SW480 (cell line): ENCODE data around the gene ARHGEF16.

Source experiments
- DNase-seq: peaks from one replicate; pipeline ENCODE4 v3.0.0-alpha.2; 2016; ENCODE audit warnings: low spot score

The ARHGEF16 gene

DNA sequence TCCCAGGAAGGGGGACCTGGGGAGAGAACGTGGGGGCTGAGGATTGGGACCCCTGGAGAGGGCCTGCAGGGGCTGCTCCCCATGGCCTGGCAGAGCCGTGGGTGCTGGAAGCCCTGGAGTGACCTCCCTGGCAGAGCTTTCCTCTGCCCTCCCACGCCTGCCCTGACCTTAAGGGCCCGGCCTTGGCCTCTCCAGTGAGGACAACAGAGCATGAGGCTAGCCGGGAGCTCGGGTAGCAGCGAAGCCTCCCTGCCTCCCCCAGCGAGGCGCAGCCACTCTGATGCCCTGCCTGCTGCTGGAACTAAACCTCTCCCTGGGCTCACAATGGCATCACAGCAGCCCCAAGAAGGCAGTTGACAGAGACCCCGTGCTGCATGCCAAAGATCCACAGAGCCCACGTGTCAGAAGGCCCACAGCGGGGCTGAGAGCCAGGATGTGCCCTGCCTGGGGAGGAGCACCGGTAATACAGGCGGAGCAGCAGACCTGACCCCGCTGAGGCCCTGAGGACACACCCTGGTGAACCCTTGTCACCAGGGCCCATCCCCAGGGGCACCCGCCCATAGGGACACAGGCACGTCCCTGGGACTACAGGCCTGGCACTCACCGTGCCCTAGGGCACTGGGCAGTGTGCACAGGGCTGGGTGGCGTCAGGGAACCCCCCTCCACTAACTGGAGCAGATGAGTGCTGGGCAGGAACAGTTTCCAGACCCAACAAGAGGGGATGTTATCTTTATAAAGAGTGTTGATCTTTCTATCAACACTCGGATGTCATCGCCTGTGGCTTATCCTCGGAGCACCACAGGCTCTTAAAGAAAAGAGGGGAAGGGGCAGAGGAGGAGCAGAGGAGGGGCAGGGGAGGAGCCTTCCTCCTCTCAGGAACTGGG is 48.4 kb downstream of the ARHGEF16 start:
- no peak for DNase-seq

DNA sequence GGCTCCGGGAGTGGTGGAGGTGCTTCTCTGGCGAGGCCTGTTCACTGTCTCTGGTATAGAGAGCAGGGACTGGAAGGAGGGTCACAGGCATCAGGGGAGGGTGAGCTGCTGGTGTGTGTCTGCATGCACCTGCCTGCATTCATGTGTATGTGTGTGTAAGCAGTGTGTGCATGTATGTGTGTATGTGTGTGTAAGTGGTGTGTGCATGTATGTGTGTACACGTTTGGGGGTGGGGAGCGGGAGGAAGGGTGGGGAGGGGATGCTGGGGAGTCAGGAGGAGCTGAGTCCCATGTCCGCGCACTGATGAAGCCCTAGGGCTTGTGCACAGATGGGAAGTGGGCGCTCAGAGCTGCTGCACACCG is 49.0 kb downstream of the ARHGEF16 start:
- DNase-seq: no peak

DNA sequence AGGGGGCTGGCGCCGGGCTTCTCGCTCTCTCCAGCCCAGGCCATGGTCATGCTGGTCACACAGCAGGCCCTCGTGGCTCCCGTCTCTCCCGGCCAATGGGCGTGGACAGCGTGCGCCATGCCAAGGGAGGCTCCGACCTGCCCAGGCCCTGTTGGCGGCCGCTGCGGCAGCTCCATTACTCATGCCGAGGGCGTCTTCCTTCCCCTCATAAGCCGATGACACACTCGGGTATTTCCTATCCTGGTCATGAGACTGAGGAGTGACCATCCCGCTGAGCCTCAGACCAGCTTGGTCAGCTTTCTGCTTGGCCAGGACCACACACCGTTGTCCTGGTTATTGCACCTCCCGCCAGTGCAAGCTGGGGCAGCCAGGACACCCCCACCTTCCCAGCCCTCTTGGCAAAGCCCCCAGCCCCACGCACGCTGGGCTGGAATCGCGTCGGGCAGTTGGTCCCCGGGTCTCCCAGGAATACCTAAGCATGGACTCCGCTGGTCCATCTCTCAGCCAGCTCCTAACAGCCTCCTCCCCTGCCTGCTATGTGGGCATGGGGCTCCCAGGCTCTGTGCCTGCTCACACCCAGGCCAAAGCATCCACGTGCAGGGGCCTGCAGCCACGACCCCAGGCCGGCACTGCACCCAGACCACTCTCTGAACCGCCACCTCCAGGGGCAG is 49.8 kb downstream of the ARHGEF16 start:
- DNase-seq: peak; percentile 62

DNA sequence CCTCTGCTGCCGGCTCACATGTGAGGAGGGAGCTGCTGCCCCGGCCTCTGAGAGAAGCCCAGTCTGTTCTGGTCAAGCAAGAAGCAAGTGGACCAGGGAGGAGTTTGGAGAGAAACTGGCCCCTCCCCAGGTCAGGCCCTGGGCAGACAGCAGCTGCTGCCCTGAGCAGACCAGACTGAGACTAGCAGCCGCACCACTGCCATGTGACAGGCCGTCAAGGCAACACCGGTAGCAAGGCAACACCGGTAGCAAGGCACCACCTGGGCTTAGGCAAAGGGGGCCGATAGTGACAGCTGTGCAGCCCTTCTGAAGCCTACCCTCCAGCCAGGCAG is 50.3 kb downstream of the ARHGEF16 start:
- DNase-seq: no peak

DNA sequence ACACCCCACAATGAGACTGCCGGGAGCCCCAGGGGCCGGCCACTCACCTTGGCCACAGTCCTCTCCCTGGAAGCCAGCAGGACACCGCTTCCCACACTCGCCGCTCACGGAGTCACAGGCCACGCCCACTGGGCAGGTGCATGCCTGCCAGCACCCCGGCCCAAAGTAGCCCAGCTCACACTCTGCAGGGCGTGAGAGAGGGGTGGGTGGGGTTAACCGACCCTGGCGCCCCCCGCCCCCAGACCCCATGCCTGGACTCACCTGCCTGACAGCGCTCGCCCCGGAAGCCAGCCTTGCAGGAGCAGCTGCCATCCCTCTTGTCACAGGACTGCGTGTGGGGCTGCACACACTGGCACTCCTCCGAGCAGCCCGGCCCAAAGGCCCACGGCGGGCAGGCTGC is 50.7 kb downstream of the ARHGEF16 start:
- no peak for DNase-seq

DNA sequence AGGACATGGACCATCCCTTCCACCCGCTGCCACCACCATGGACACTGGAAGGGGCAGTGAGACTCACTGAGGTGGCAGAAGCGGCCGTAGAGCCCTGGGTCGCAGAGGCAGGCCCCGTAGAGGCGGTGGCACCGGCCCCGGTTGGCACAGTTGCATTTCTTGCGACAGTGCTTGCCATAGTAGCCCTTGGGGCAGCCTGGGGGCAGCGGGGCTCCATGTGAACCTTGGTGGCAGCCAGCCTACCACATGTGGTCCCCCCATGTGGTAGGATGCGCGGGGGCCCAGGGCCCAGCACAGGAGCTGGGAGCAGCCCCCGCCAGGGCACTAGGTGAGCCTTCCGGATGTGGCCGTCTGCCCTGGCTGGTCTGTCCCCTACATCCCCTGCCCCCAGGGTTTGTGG is 51.6 kb downstream of the ARHGEF16 start:
- no peak for DNase-seq

DNA sequence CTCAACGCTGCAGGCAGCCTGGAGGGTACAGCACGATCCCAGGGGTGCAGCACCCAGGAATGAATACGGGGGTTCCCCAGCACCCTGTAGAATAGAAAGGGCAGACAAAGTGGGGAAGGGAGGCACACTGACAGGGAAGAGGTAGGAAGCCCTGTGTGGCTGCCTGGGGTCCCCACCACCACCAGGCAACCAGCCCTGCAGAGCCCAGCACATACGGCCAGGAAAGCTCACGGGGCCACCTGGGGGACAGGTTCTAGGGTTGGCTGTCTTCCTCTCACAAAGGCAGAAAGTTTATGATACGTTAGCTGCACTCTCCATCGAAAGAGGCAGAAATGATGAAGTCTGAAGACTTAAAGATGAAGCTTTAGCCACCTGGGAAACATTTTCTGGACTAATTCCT is 52.5 kb downstream of the ARHGEF16 start:
- no peak for DNase-seq

DNA sequence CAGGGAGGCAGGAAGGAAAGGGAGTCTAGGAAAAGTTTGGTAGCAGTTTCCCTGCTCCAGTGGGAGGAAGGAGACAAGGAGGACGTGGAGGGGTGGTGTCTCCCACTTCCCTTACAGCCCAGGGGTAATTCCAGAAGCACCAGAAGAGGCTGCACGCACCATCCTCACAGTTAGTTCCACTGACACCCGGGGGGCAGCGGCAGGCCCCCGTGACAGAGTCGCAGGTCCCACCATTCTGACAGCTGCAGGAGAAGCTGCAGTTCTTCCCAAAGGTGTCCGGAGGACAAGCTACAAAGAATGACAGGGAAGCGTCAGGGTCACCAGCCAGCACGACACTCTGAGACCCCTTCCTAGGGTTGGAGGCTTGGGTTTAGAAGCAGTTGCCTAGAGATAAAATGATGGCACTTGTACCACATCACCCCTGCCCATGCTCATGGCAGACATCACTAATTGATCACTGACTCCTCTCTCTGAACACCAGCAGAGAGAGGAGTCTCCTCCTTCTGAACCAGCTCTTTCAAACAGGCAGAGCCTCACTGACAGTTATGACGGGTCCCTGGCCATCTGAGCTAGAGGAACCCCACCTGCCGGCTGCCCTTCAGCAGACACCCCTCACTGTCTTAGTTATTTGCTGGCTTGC is 53.3 kb downstream of the ARHGEF16 start:
- no peak for DNase-seq

DNA sequence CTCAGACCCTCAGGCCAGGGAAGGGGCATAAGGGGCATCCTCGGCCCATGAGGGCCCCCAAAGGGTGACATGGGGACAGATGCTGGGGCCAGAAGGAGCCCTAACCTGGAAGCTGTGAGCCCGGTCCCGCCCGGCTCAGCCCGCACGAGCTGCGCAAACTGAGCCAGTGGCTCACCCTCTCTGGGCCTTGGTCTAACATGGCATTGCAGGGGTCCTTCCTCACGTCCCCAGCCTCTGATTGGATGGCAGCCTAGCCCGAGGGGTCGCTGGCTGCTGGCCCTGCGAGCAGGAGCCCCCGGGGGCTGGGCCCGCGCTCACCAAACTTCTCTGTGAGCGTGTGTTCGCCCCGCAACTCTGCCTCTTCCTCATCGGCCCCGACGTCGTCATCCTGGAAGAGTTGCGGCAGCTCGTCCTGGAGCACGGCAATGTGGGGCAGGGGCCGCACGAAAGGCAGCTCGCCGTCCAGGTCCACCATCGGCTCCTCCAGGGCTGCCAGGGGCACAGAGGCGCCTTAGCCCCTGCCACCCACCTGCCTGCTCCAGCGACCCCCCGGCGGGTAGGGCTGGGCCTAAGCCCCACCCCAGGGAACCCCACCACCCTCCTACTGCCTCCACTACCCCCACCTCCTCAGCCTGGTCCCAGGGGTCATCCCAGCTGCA is 54.4 kb downstream of the ARHGEF16 start:
- DNase-seq: no peak

DNA sequence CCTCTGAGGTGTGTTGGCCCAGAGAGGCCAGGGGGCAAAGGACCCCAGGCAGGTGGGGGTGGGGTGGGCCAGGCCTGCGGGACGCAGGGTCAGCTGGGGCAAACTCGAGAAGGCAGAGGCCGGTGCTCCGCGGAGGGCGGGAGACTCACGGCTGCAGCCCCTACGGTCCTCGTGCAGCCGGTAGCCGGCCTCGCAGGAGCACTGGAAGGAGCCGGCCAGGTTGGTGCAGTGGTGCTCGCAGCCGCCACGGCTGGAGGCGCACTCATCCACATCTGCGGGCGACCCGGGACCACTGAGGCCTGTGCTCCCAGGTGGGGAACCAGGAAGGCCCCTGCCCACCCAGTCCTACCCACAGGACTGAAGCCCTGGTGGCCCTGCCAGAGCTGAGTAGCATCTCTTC is 55.3 kb downstream of the ARHGEF16 start:
- no peak for DNase-seq

DNA sequence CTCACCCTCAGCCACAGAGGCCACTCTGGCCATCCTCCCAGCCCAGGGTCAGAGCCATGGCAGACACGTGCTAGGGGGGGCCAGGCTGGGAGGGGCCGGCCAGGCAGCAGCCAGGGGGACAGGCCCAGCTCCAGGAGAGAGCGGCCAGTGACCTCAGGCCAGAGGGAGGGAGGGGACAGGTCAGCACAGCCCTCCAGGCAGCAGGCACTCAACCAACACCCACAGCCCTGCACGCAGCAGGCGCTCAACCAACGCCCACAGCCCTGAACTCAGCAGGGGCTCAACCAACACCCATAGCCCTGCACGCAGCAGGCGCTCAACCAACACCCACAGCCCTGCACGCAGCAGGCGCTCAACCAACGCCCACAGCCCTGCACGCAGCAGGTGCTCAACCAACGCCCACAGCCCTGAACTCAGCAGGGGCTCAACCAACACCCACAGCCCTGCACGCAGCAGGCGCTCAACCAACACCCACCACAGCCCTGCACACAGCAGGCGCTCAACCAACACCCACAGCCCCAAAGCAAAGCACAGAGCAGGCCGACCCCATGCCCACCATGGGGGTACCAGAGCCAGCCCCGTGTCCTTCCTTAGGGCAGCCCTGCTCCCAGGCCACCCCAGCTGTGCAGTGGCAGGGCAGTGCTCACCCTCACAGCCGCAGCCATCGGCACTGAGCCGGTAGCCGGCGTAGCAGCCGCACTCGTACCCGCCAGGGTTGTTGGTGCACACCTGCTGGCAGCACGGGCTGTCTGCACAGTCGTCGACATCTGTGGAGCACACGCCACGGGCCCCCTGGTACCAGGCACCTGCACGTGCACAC is 55.9 kb downstream of the ARHGEF16 start:
- DNase-seq: no peak

DNA sequence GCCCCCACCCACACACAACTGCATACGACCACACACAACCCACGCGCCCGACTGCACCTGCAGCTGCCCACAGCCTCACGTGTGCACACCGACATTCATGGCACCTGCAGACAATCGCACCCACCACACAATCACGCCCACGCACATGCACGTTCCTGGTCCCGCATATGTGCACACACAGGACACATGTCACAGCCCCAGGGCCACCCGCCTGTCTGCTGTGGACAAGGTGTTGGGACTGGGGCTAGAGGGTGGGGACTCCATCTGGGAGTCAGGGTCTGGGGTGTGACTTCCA is 56.4 kb downstream of the ARHGEF16 start:
- no peak for DNase-seq

DNA sequence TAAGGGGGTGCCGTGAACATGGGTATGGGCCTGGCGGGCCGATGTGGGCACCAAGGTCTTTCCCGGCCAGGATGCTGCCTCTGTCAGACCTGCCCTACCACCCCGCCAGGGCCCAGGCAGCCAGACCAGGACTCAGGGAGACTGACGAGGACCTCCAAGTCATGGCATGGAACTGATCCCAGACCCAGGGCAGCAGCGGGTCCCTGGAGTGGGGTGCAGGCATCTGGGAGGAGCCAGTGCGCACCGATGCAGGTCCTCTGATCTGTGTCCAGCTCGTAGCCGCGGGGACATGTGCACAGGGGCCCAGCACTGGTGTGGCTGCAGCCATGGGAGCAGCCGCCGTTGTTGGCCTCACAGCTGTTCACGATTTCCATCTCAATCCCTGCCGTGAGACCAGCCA is 56.8 kb downstream of the ARHGEF16 start:
- no peak for DNase-seq

DNA sequence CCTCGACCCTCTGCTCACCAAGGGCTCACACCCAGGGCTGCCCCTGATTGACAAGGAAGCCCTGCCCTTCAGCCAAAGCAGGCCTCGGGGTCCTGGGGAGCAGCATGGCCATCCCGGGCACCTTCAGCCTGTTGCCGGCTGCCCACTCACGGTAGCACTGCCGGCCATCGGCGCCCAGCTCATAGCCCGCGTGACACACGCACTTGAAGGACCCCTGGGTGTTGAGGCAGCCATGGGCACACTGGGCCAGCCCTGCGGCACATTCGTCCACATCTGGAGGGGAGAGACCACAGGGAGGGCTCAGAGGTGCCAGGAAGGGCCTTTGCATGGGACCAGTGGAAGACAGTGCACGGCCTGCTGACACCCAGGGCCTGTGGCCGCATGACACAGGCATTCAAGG is 57.4 kb downstream of the ARHGEF16 start:
- no peak for DNase-seq

DNA sequence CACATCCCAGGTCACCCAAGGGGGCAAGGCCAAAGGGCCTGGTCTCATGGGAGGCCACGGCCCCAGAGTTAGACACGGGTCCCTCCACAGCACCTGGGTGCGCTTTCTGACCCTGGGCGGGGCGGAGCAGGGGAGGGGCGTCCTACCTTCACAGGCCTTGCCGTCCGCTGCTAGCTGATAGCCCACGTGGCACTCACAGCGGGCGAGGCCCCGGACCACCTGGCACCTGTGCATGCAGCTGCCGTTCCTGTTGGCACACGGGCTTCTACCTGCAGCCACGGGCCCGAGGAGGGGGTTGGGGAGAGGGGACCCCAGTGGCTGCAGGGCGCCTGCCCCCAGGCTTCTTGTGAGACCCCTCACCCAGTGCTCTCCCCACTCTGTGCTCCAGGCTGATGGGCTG is 59.9 kb downstream of the ARHGEF16 start:
- DNase-seq: peak; percentile 19

DNA sequence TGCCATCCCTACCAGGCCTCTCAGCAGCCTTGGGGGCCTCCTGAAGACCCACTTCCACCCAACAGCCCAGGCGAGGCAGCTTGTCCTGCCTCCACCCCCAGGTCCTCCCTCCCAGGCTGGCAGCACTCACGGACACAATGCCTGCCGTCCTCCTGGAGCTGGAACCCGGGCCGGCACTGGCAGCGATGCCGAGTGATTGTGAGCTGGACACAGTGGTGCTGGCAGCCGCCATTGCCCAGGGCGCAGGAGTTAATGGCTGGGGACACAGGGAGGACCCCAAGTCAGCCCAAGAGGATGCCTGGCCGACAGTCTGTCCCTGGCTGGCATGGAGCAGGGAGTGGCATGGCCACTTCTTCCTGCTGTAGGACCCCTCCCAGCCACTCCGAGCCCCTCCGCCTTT is 60.8 kb downstream of the ARHGEF16 start:
- DNase-seq: no peak

DNA sequence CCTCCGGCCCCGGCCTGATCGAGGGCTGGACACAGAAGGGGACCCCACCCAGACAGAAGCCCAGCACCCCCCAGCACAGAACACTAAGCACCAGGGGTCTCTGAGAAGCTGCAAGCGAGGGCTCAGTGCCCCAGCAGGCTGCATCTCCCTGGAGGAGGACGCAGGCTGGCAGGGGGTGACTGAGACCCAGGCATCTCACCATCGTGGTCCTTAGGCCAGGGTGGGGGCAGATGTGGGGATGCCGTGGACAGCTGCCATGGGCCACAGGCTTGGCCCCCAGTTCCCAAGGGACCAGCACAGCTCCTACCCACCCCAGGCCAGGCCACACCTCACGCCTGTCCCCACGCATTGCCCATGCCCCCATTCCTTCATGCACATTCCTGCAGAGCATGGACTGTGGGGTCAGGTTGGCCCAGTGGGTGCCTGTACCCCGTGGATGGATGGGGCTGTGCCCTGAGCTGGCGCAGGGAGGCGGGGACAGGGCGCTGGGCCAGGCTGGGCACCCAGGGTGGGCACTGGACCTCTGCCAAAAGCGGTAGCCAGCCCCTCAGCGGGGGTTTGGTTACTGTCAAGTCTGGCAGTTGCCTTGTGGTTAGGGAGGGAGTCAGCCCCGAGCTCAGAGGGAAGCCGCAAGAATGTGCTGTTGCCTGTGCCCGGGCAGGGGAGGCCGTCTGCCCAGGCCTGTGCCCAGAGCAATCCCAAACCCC is 61.5 kb downstream of the ARHGEF16 start:
- DNase-seq: peak; percentile 57

DNA sequence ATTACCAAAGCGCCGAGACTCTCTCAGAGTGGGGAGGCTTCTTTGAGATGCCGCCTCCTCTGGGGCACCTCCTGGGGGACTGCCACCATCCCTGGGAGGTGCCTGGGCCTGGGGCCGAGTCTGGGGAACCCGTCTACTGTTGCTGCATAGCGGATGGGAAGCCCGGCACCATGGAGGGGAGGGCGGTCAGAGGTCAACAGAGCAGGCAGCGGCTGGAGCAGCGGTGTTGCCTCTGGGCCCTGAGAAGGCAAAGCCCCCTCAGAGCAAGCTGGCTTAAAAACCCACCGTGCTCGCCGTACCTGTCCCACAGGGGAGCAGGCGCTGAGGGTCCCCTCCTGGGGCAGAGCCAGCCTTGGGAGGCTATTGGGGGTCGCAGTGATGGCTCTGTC is 62.0 kb downstream of the ARHGEF16 start:
- DNase-seq: no peak

DNA sequence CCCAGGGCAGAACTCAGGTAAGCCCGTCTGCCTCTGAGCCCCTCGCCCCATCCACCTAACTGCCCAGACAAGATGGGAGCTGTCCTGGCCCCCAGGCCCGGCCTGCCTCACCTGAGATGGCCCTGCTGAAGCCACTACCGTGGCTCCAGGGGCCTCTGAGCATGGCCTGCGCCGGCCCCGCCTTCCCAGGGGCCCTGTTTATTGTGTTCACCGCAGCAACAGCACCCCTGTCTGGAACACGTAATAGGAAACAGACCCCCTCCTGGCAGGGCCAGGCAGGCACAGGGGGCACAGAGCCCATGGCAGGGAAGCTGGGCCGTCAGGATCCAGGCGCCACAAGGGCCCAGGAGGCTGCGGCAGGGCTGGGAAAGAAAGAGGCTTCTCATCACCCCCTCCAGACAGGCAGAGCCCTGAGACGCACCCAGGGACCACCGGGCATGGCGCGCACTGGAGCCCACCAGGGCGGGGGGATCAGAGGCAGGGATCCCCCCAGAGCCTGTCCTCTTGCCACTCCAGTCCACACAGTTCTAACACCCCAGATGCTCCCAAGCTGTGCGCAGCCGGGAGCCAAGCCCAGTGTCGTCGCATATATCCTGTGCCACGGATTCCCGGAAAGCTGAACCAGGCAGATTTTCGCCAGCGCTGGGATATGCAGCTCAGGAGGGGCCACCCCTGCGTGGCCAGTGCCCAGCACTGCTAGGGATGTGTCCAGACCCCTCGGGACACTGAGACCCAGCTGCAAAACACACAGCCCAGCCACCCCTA is 62.6 kb downstream of the ARHGEF16 start:
- DNase-seq: no peak

DNA sequence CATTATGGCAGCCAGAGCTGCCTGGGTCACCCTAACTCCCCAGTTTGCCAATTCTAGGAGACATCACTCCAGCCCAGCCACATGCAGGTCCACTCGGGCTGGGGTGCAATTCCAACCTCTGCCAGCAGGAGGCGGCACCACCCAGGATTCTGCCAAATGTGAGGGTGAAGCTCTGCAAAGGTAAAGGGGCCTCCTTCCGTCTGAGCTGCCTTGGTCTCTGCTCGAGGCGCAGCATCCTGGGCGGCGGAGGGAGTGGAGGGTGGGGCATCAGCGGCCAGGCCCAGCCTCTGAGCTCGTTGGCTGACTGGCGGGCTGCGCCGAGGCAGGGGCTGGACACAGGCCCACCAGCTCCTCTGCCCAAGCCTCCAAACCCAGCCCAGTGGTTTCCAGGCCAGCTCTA is 63.8 kb downstream of the ARHGEF16 start:
- no peak for DNase-seq

DNA sequence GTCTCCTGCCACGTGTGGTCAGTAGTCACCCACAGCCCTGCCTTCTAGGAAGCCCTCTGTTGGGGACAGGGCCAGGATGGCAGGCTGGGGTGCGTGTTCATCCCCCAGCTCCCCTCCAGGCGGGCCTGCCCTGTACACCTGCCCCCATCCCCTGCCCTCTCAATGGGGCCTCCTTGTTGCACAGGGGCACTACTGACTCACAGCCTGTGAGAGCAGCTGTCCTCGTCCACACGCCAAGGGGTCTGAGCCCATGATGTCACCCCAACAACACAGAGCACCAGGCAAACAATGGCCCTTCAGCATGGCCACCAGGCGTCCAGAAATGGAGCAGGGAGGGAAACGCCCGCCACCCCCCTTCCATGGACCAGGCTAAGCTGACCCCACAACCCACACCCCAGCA is 64.3 kb downstream of the ARHGEF16 start:
- DNase-seq: no peak
